Lower lobe of right lung (tissue), 2 donors: ENCODE measurements around the gene ZNF664. TPM values are rescaled to one million over a fixed set of nuclear protein-coding genes. Genes with fewer than 3 reads are reported as not detected.

Experiments used
- ATAC-seq, 2 donors: fragments of 200-7000 bp; cut with Tn5 transposase; one replicate each; pipeline ENCODE4 v1.9.1; 2020 to 2022; ENCODE audit warnings: mild to moderate bottlenecking in 2 of 2, moderate library complexity in 2 of 2
- DNase-seq: peaks from one replicate; pipeline ENCODE4 v3.0.0-alpha.2; 2020
- H3K27ac ChIP-seq: fragments of 200-600 bp; one replicate; pipeline ENCODE4 v1.8.0; 2022
- H3K27me3 ChIP-seq: fragments of 200-600 bp; one replicate; pipeline ENCODE4 v1.8.0; 2022; ENCODE audit warnings: low read depth
- H3K36me3 ChIP-seq: fragments of 200-600 bp; one replicate; pipeline ENCODE4 v1.8.0; 2022; ENCODE audit warnings: mild to moderate bottlenecking
- H3K4me1 ChIP-seq: fragments of 200-600 bp; one replicate; pipeline ENCODE4 v1.8.0; 2022
- H3K4me3 ChIP-seq: fragments of 200-600 bp; one replicate; pipeline ENCODE4 v1.8.0; 2022; ENCODE audit warnings: mild to moderate bottlenecking
- H3K9me3 ChIP-seq: fragments of 200-600 bp; one replicate; pipeline ENCODE4 v1.8.0; 2022
- CTCF ChIP-seq: fragments of 200-600 bp; IDR thresholded peaks from one replicate; pipeline ENCODE4 v1.8.0; 2022; ENCODE audit warnings: antibody characterized with exemption, mild to moderate bottlenecking
- intact Hi-C: fragments of 100-400 bp; cut with DNase I; formaldehyde crosslinking; loops from one replicate; pipeline ENCODE4 v1.11.0; 2022
- total RNA-seq: library from RNA; stranded (reverse); fragmentation: NEBNext Ultra II Directional; extraction: Animal tissue kit (Norgen Biotek cat#: 25700); gene quantifications from one replicate; pipeline ENCODE4 v1.2.1, GENCODE V29; 2021
- donor health status: DM: no; HTN: yes; CAD: no; lungs with severe emphysema.

The ZNF664 gene
- total RNA-seq, 1 donor from 2014 or later, result 84.2 TPM

DNA sequence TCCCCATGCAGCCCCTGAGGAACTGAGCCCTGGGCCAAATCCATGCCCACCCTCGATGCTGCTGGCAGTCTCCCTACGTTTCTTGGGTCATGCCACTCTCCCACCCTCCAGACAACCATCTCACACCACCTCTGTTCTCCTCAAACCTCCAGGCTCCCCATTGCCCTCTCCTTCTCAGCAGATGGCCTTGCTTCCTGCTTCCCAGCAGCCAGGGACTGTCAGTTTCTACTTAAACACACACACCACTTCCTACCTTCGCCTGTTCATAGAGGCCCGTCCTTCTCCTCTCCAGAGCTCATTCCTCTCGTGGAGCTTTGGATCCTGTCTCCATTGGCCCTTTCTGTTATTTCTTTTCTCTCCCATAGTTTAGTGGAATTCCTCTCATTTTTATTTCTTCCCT, 27.1 kb downstream of the ZNF664 start:
- no peak overlapping the region for H3K4me3 ChIP-seq
- no peaks in the 10 kb centered on the region for H3K9me3 ChIP-seq
- no peak for DNase-seq
- no peaks in the 10 kb centered on the region for H3K27me3 ChIP-seq
- intact Hi-C loops, result no loop called here
- H3K4me1 ChIP-seq, result peaks cover 31% of the 10 kb centered on the region
- no peak overlapping the region for H3K27ac ChIP-seq
- no peak for ATAC-seq
- peaks cover 67% of the 10 kb centered on the region for H3K36me3 ChIP-seq
- no peak for TF ChIP-seq CTCF

DNA sequence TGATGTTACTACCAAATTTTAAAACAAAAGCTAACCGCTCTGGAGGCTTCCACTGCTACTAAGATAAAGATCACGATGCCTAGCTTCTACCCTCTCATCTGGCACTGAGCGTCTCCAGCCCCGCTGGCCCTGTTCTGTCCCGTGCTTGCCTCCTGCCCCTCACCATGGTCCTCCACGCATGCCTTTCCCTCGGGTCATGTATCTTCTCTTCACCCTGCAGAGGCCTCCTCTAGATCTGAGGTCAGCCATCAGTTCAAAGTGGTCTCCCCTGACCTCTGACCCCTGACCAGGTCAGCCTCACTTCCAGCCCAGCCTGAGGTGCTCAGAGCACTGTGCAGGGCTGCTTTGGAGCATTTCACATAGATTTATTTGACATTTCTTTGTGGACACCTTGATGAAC, 28.3 kb downstream of the ZNF664 start:
- no peak overlapping the region for H3K4me3 ChIP-seq
- no peaks in the 10 kb centered on the region for H3K27me3 ChIP-seq
- H3K9me3 ChIP-seq, result no peaks in the 10 kb centered on the region
- TF ChIP-seq CTCF, result no peak
- intact Hi-C loops, result no loop called here
- no peak overlapping the region for H3K27ac ChIP-seq
- H3K4me1 ChIP-seq, result peaks cover 39% of the 10 kb centered on the region
- H3K36me3 ChIP-seq, result peaks cover 76% of the 10 kb centered on the region
- no peak for ATAC-seq
- no peak for DNase-seq

- Histone ChIP-seq H3K4me3 (no peak overlapping the region), H3K27ac (no peak overlapping the region), H3K36me3 (peaks cover 82% of the 10 kb centered on the region), H3K27me3 (no peaks in the 10 kb centered on the region), H3K4me1 (peaks cover 47% of the 10 kb centered on the region), H3K9me3 (no peaks in the 10 kb centered on the region)
- DNase-seq, result no peak
- peak; percentile 63 to 68 for ATAC-seq
- intact Hi-C loops, result no loop called here
- no peak for TF ChIP-seq CTCF
These were observed 29.1 kb downstream of the ZNF664 start for GRCh38 chr12:124002021-124002644.

- intact Hi-C loops, result no loop called here
- ATAC-seq, result peak in 1 of 2 donors; percentile 14
- Histone ChIP-seq H3K9me3 (no peaks in the 10 kb centered on the region), H3K4me3 (no peak overlapping the region), H3K27me3 (no peaks in the 10 kb centered on the region), H3K27ac (no peak overlapping the region), H3K4me1 (peaks cover 51% of the 10 kb centered on the region), H3K36me3 (peaks cover 82% of the 10 kb centered on the region)
- TF ChIP-seq CTCF, result no peak
- no peak for DNase-seq
These were observed 29.6 kb downstream of the ZNF664 start for GRCh38 chr12:124002654-124003053.

GRCh38 chr12:124004233-124004875, 31.3 kb downstream of the ZNF664 start:
- Histone ChIP-seq H3K4me3 (no peak overlapping the region), H3K27ac (no peak overlapping the region), H3K9me3 (no peaks in the 10 kb centered on the region), H3K27me3 (no peaks in the 10 kb centered on the region), H3K36me3 (peaks cover 67% of the 10 kb centered on the region), H3K4me1 (peaks cover 56% of the 10 kb centered on the region)
- no peak for TF ChIP-seq CTCF
- no peak for ATAC-seq
- intact Hi-C loops, result no loop called here
- no peak for DNase-seq
